ENCODE results near the gene ARHGAP26.

ARHGAP26 gene

GRCh38 chr5:143013176-143013891, 243.2 kb downstream of the ARHGAP26 start:
- no peak for DNase-seq (ENCODE audit: low read depth in 2 of 2)

GRCh38 chr5:143014017-143014651, 244.0 kb downstream of the ARHGAP26 start:
- no peak for DNase-seq (ENCODE audit: low read depth in 2 of 2)

GRCh38 chr5:143016777-143017516, 246.8 kb downstream of the ARHGAP26 start:
- peak in 1 of 2 donors; percentile 25 for DNase-seq (ENCODE audit: low read depth in 2 of 2)

- no peak for DNase-seq (ENCODE audit: low read depth in 2 of 2)
These were observed 247.4 kb downstream of the ARHGAP26 start for GRCh38 chr5:143017541-143017940.

- no peak for DNase-seq (ENCODE audit: low read depth in 2 of 2)
These were observed 247.8 kb downstream of the ARHGAP26 start for GRCh38 chr5:143017992-143018391.

- DNase-seq (ENCODE audit: low read depth in 2 of 2) = no peak
These were observed 249.0 kb downstream of the ARHGAP26 start for GRCh38 chr5:143019157-143019556.

- DNase-seq (ENCODE audit: low read depth in 2 of 2) = no peak
These were observed 249.7 kb downstream of the ARHGAP26 start for GRCh38 chr5:143019614-143020515.

GRCh38 chr5:143021595-143021994, 251.4 kb downstream of the ARHGAP26 start:
- DNase-seq (ENCODE audit: low read depth in 2 of 2) = no peak

- no peak for DNase-seq (ENCODE audit: low read depth in 2 of 2)
These were observed 253.4 kb downstream of the ARHGAP26 start for GRCh38 chr5:143023411-143024096.

- no peak for DNase-seq (ENCODE audit: low read depth in 2 of 2)
These were observed 254.2 kb downstream of the ARHGAP26 start for GRCh38 chr5:143024228-143024920.

GRCh38 chr5:143025376-143025775, 255.2 kb downstream of the ARHGAP26 start:
- no peak for DNase-seq (ENCODE audit: low read depth in 2 of 2)

GRCh38 chr5:143025971-143026370, 255.8 kb downstream of the ARHGAP26 start:
- no peak for DNase-seq (ENCODE audit: low read depth in 2 of 2)

- no peak for DNase-seq (ENCODE audit: low read depth in 2 of 2)
These were observed 256.2 kb downstream of the ARHGAP26 start for GRCh38 chr5:143026380-143026779.

- DNase-seq (ENCODE audit: low read depth in 2 of 2) = no peak
These were observed 259.1 kb downstream of the ARHGAP26 start for GRCh38 chr5:143029293-143029692.

GRCh38 chr5:143030349-143030748, 260.2 kb downstream of the ARHGAP26 start:
- no peak for DNase-seq (ENCODE audit: low read depth in 2 of 2)

- DNase-seq (ENCODE audit: low read depth in 2 of 2) = no peak
These were observed 261.8 kb downstream of the ARHGAP26 start for GRCh38 chr5:143031781-143032580.

- no peak for DNase-seq (ENCODE audit: low read depth in 2 of 2)
These were observed 262.3 kb downstream of the ARHGAP26 start for GRCh38 chr5:143032581-143032836.

GRCh38 chr5:143033535-143034250, 263.5 kb downstream of the ARHGAP26 start:
- DNase-seq (ENCODE audit: low read depth in 2 of 2) = no peak
